Peyer's patch (tissue), 4 donors: ENCODE data around the gene SRCIN1.

Experiments
- POLR2A ChIP-seq, 2 donors: fragments of 450-650 bp; IDR thresholded peaks; one replicate each; pipeline ENCODE4 v1.5.1; 2017; ENCODE audit warnings: antibody characterized with exemption in 2 of 2, mild to moderate bottlenecking in 2 of 2, moderate library complexity in 2 of 2
- TF ChIP-seq, protein P1 (sequence below), 6 experiments: fragments of 450-650 bp in 4 of 6; fragments of 200-600 bp in 2 of 6; sonication (generic) in 1 of 6; IDR thresholded peaks; one replicate each; pipeline ENCODE4 v1.5.1; 2017 to 2019; ENCODE audit warnings: antibody characterized with exemption in 6 of 6, mild to moderate bottlenecking in 3 of 6, moderate library complexity in 1 of 6

DNA sequence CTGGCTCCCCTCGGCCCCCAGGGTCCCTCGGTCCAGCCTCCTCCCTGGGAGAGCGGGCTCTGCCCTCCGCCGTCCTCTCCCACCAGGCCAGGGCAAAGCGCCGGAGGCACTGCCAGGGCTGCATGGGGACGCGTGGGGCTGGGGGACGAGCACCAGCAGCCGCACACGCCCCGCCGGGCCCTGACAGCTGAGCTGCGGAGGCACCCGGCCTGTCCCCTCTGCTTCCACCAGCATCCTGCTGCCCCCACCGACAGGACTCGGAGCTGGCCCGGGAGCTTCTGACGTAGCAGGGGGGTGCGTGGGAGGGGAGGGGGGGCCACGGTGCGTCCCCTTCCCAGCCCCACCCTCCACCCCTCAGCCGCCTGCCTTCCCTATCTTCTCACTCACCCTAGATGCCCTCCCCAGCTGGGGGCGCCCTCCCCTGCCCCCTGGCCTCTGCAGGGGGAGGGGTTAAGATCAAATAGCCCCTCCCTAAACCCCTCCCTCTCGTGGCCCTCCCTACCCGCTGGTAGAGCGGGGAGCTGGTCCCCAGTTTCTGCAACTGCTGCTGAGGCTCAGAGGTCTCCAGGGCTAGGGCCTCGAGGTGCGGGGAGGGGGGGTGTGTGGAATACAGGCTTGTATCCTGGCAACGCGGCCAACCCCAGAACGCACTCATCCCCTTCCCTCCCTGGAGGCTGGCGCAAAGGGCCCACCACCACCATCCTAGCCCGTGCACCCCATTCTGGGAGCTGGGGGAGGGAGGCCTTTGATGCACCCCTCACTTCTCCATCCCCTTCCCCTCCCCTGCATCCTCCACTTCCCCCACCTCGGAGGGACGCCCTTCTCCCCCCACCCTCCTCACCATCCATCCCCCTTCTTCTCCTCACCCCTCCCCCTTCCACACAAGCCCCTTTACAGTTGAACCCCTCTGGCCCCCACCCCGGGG is 1.0 kb downstream of the SRCIN1 start:
- TF ChIP-seq, protein P1, sequence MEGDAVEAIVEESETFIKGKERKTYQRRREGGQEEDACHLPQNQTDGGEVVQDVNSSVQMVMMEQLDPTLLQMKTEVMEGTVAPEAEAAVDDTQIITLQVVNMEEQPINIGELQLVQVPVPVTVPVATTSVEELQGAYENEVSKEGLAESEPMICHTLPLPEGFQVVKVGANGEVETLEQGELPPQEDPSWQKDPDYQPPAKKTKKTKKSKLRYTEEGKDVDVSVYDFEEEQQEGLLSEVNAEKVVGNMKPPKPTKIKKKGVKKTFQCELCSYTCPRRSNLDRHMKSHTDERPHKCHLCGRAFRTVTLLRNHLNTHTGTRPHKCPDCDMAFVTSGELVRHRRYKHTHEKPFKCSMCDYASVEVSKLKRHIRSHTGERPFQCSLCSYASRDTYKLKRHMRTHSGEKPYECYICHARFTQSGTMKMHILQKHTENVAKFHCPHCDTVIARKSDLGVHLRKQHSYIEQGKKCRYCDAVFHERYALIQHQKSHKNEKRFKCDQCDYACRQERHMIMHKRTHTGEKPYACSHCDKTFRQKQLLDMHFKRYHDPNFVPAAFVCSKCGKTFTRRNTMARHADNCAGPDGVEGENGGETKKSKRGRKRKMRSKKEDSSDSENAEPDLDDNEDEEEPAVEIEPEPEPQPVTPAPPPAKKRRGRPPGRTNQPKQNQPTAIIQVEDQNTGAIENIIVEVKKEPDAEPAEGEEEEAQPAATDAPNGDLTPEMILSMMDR (IDR thresholded peaks at IDR 0.05) = no peak
- no peak for TF ChIP-seq POLR2A (IDR thresholded peaks at IDR 0.05)
